ENCODE data around the gene ARHGAP18.

Gene ARHGAP18

DNA sequence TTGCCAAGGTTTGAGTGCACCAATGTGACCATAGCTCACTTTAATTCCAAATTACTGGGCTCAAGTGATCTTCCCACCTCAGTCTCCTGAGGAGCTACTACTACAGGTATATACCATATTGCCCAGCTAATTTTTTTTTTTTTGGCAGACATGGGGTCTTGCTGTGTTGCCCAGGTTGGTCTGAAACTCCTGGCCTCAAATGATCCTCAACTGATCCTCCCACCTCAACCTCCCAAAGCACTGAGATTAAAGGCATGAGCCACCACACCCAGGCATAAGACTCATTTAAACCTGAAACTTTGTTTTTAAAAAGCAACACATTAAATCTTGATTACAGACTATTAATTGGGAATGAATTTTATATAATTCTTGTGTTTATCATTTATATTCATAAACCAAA, 67.7 kb downstream of the ARHGAP18 start:
- no peak for DNase-seq (ENCODE audit: low spot score)

DNA sequence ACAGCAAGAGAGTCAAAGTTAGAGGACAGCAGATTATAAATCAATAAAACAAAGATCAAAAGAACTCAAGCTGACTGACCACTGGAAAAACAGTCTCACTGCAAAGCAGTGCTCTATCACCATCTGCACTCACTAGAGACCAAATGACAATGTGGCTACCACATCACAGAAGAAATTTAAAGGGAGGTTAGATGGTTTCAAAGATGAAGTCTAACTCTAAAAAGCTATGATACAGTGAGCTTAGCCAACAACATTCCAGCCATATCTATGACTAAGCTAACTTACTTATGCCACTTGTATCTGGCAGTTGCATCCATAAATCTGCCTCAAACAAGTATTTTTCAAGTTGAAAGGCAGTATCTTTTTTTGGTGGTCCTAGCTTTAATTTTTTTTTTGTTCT, 68.6 kb downstream of the ARHGAP18 start:
- DNase-seq (ENCODE audit: low spot score) = peak; percentile 17

DNA sequence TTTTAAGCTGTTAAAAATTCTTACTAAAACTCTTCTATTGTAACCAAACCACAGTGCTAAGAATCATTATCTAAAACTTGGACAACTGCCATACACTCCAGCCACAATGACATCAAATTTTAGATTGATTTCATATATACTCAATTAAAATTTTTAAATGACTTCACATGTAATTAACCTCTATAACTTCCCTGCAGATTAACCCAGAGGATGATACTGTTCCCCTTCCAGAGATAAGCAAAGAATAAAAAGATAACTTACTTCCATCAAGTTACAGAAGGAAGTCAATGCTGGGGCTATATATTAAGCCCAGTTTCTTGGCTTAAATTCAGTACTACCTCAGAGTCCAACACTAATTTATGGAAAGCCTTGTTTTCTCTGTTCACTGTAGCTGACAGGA, 71.3 kb downstream of the ARHGAP18 start:
- DNase-seq (ENCODE audit: low spot score) = no peak

DNA sequence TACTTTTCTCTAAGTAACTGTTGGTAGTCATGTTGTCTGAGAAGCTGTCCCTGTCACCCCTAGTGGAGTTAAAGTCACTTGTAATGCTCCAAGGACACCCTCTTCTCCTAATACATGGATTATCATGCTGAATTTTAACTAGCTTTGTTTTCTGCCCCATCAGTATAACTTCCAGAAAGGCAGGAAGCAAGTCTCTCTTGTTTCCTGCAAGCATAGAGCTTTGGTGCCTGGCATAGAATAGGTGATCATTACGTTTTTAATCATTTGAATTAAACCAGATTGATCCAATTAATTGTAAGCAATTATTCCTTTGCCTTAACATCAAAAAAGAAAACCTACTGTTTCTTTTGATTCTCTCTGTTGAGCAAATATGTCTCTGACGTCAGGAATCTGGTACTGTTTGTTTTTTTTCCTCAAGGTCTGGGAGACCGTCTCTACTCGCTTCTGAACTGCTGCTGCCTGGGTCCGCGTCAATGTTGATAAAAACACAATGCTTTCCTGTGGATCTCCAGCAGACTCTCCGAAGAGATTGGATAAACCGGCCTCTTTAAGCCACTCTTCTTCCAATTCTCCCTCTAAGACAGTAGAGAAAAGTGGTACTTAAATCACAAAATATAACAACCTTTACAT, 71.8 kb downstream of the ARHGAP18 start:
- peak; percentile 43 for DNase-seq (ENCODE audit: low spot score)

DNA sequence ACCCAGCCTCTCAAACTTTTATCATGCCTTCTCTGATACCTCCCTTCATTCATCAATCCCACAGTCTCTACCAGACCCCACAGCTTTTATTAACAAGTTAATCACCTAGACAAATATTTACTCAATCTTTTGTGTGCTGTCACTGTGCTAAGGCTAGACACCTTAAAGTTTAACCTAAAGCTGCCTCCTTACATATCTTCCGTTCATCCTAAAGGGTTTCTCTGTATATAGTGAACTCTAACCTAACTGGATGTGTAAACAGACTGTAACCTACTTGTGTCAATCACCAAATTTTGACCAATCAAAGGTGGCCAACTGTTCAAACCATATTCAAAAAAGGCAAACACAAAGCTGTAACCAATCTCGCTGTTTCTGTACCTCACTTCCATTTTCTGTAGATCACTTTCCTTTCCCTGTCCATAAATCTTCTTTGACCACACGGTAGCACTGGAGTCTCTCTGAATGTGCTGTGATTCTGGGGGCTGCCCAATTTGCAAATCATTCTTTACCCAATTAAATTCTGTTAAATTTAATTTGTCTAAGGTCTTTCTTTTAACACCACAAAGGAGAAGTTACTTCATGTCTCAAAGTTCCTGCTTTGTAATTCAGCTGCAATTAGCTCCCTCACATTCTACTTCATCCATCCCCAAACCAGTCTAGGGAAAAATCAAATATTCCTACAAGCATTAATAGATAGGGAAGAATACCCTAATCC, 72.5 kb downstream of the ARHGAP18 start:
- DNase-seq (ENCODE audit: low spot score) = no peak

DNA sequence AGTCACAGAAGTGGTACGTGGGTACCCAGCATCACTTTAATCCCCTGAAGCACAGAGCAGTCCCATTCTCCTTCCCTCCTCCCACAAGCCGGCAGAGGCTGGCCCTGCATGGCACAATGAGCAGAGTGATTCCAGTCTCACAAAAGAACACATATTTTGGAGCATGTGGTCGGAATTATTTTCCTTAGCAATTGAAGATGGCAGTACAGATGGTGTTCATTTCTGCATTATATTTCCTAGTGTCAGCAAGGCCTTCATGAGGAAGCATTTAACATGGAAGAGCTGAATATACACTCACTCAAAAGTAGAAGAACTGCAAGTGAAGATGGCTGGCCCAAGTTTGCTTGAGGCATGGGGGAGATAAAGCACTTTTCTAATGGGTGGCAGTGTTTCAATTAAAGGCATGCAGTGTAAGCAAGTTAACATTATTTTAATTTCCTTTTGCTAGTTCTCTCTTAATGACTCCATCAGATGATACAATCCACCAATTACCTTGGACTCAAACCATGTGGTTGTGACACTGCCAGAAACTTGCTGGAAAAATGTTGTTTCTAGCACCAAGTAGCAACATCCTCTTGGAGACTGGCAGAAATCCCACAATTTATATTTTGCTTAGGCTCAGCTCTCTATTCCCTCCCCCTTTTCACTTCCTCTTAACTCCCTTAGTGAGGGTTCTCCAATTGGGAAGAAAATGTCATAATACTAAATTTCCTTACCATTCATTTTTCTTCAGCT, 74.4 kb downstream of the ARHGAP18 start:
- peak; percentile 11 for DNase-seq (ENCODE audit: low spot score)

DNA sequence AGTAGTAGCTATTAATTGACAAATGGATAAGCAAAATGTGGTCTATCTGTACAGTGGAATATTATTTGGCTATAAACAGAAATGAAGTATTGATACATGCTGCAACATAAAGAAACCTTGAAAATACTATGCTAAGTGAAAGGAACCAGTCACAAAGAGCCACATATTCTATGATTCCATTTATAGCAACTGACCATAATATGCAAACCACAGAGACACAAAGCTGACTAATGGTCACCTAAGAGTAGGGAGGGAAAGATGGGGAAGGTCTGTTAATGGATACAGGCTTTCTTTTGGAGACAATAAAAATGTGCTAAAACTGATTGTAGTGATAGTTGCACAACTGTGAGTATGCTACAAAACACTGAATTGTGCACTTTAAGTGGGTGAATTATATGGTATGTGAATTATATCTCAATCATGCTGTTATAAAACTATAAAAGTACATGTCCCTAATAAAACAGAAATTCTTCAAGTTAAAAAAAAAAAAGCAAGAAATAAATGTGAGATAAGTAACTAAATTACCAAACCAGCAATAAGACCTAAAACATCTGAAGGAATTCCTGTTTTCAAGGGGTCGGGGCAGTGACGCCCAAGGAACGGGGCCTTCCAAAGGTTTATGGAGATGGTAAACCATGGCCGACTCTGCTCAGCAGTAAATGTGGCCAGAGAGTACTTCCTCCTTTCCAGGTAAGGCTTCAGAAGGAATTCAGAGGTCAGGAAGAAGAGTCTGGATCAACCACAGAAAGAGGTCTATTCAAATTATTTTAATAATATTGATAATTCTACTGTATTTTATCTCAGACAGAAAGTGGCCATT, 75.4 kb downstream of the ARHGAP18 start:
- DNase-seq (ENCODE audit: low spot score) = no peak

DNA sequence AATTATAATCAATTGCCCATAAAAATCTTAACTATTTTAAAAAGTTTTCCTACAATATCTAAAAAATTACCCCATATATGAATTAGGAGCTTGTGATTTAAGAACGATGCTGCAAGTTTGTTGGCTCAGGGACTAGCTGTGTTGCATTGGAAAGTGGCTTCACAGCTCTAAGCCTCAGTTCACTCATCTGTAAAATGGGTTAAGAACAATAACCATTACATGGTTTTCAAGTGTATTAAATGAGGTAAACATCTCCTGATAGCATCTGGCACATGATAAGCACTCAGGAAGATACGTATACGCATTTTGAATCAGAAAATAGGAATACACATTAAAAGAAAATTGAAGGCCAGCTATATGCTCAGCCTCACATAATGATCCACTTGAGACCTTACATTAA, 76.4 kb downstream of the ARHGAP18 start:
- DNase-seq (ENCODE audit: low spot score) = no peak

DNA sequence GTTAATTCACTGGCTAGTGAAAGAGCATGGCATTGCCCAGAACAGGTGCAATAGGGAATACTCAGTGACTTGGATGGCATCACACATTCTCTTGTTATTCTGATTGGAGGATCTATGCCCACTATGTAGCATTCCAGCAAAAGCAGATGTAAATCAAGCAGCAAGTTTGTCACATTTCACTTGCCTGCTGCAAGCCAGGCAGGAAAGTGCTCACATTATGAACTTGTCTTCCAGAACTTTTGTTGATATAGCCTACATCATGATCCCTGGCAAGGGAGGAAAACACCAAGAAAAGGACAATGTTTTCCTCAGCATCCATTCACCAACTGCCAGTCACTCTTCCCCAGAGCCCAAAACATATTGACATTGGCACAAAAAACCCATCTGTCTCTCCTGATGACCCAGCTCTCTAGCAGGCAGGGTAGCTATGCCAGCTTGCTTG, 77.8 kb downstream of the ARHGAP18 start:
- no peak for DNase-seq (ENCODE audit: low spot score)

DNA sequence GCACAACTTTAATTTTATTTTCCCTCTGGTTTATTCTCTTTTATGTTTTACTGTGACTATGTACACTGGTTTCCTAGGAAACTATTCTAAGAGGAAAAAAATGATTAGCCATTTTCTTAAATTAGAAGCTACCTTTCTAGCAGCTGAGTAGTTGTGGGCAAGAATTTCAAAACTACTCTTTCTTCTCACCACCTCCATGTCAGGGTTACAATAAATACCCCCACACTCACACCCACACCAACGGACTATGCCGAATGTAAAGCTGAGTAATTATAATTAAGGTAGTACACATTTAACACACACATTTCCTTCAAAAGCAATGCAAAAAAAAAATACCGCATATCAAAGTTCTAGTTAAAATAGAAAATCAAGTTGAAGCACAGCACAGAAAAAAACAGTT, 78.9 kb downstream of the ARHGAP18 start:
- DNase-seq (ENCODE audit: low spot score) = no peak

DNA sequence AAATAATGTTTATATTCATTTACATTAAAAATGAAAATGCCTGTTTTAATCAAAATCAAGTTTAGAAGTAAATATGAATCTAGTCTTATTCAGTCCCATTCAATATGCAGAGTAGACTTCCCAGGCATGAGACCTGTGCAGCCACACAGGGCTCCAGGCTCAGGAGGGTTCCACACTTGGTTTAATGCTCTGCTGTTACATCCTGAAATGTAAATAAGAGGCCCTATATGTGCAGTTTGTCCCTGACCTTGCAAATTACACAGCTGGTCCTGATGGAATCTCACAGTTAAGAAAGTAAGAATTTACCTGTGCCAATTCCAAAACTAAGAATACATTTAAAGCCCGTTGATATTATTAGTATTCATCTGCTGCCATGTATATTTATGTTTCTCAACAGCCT, 79.4 kb downstream of the ARHGAP18 start:
- DNase-seq (ENCODE audit: low spot score) = no peak

DNA sequence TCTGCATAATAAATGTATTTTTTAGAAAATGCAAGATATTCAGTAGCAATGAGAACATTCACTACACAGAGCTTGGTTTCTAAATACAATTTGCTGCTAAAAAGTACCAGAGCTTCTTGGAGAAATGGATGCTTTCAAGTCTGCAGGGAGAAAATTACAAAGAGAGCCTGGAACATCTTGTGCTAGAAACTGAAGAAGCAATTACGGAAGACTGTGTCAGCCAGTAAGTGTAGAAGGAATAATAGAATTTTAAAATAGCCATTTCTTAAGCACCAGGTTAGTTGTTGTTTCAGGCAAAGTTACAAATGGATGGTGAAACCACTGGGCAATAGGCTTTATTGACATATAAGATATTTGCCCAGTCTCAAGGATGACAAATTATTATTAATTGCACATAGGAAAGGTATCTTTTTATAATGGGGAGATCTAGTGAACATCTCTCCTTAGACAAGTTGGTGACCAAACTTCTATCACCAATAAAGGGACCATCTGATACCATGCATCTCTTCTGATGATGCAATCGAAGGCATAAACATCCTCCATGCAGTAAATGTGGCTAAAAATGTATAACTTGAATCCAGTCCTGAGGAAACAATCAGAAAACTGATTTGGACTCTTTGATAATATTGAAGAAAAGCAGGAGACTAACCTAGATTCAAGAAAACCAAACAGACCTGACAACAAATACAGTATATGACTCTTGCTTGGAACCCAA, 81.7 kb downstream of the ARHGAP18 start:
- no peak for DNase-seq (ENCODE audit: low spot score)

DNA sequence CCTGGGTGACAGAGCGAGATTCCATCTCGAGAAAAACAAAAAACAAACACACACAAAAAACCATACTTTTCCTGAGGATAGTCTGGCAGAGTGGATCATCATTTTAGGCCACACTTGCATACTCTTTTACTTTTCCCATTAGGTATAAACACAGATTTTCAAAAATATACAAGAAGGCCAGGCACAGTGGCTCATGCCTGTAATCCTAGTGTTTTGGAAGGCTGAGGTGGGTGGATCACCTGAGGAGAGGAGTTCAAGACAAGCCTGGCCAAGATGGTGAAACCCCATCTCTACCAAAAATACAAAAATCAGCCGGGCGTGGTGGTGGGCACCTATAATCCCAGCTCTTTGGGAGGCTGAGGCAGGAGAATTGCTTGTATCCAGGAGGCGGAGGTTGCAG, 85.5 kb downstream of the ARHGAP18 start:
- no peak for DNase-seq (ENCODE audit: low spot score)

DNA sequence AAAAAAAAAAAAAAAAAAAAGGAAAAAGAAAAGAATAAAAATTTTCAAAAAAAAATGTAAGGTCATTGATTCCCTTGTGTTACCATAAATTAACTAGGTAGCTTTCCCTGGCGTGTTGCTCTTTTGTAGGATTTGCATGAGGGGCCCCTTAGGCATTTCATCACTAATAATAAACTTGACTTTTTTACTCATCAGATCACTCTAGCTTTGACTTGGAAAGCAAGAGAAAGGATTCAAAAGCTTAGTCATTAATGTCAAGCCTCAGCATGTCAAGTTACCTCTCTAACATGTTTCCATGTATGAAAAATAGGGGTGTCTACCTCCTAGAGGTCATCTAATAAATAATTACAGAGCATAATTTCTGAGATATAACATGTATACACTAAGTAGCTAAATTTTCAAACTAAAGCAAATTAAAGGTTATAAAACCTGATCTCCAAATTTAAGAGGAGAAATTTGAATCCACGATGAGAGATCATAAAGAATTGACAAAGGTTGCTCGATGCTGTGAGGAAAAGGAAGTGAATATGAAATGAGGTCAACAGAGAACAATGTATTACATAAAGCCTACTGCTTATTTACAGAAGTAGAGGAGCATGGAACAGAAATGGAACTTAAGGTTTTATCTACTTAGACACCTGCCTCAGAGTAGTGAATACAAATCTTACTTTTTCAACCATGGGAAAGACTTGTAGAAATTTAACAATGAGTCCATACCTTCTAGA, 86.8 kb downstream of the ARHGAP18 start:
- no peak for DNase-seq (ENCODE audit: low spot score)

DNA sequence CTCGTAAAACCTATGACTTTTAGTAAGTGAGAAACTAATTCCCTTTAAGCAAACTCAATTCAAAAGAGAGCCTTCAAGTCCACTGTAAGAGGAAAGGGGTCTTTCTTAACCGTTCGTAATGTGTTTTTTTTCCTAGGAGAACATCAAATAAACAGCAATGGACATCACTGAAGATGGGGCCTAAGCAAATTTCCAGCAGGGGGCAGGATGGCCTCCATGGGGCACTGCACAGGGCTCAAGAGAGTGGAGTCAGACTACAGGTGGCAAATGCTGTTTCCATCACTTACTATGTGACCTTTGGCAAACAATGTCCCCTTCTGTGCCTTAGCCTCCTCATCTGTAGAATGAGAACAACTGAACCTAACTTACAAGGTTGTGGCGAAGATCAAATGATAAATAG, 88.7 kb downstream of the ARHGAP18 start:
- peak; percentile 11 for DNase-seq (ENCODE audit: low spot score)

DNA sequence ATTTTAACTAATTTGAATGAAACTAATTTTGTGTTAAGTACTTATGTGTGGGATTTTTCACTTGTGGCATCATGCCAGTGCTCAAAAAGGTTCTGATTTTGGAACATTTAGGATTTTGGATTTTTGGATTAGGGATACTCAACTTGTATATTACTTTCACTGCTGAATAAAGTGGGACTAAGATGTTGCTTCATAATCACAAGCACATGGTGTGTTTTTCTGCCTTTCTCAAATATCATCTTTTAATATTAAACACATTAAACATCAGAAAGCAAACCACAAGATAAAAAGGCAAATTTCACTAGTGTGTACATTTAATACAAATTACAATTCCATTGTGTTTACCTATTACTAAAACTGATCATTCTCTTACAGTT, 89.8 kb downstream of the ARHGAP18 start:
- DNase-seq (ENCODE audit: low spot score) = no peak

DNA sequence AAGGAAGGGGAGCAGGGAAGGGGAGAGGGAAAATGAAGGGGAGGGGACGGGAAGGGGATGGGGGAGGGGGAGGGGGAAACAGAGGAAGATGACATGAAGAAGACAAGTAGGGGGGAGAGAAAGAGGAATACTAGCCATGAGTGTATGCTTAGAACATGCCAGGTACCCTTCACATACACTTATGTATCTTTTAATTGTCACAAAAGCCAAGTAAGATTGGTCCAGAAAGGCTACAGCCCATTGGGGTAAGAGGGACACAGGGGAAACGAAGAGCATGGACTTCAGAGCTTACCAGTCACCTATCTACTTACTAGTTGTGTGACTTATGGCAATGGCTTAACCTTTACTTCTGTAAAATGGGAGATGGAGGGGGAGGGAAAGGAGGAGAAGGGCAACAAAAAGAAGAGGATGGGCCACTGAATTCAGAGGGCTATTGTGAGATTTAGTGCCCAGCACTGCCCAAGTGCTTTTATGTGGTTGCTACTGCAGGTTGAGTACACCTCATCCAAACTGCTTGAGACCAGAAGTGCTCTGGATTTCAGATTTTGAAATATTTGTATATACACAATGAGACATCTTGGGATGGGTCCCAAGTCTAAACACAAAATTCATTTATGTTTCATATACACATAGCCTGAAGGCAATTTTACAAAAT, 90.3 kb downstream of the ARHGAP18 start:
- DNase-seq (ENCODE audit: low spot score) = no peak

DNA sequence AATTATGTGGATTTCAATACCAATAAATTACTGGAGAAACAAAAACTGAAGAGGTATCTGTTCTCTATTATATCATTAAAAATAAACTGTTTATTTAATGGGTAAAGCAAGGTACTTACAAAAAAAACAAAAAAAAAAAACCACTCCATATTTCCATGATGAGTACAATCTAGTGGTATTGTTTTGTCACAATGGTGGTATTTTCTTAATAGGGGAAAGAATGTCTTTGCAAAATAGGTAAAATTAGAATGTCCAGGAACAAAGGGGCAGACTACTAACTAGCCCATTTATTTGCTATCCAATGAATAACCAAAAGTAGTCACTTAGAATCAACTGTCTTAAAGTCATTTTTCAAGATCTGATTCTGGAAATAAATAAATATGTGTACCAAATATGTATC, 92.0 kb downstream of the ARHGAP18 start:
- DNase-seq (ENCODE audit: low spot score) = no peak

DNA sequence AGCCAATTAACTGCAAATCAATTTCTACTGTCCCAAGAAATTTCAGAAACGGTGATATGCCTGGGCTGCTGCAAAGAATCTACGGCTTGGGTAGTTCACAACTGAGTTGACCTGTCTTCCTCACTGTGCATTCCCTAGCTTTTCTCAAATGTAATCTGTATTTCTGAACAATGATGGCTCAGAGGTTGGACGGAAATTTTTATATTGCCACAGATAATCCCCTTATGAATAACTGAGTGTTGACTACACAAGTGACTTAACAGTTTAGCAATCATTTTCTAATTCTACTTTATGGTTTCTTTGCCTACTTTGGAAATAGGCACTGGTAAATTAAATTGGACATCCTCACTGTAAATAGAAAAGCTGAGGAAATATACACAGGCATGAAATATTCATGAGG, 94.5 kb downstream of the ARHGAP18 start:
- no peak for DNase-seq (ENCODE audit: low spot score)

DNA sequence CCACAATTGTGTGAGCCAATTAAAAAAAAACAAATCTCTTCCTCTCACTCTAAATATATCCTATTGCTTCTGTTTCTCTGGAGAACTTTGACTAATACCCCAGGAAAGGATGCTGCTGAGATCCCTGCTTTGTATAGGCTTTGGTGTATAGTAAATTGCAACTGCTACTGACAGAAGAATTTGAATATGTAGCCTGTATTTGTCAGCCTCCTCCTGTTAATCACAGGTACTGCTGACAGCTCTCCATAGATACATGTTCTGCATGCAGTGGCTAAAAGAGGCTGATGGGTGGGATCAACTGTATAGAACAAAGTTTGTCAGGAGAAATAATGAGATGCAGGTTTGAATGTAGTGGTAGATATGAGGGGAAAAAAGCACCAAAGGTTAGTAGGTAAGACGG, 95.0 kb downstream of the ARHGAP18 start:
- DNase-seq (ENCODE audit: low spot score) = no peak

DNA sequence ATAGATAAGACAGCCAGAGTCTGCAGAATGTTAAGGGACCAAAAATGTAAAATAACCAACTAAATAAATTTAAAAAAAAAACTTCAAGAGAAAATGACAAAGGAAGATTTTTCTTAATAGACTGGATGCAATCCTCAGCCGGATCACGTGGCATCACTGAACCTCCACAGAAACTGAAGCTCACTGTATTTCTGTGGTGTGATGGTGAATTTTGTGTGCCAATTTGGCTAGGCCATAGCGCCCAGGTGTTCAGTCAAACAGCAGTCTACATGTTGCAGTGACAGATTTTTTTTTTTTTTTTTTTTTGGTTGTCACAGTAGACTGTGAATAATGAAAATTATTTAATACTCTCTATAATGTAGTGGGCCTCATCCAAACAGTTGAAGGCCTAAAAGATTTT, 95.5 kb downstream of the ARHGAP18 start:
- DNase-seq (ENCODE audit: low spot score) = no peak

All from AG08396 (cell line).